CD4-positive, alpha-beta T cell (primary cell): ENCODE data around the gene CDHR1. TPM values are rescaled to one million over a fixed set of nuclear protein-coding genes. Genes with fewer than 3 reads are reported as not detected.

ENCODE experiments used
- ATAC-seq: fragments of 200-7000 bp; cut with Tn5 transposase; one replicate; pipeline ENCODE4 v1.10.0; 2022; ENCODE audit warnings: mild to moderate bottlenecking; ENCODE audit not compliant: poor library complexity
- CTCF ChIA-PET: fragments of 350-600 bp; sonication (Branson Sonifier 250); formaldehyde crosslinking; loops from one replicate; lab custom pipeline; 2021; ENCODE audit warnings: antibody characterized with exemption, inconsistent platforms; lab: Charles Lee
- POLR2A ChIA-PET: fragments of 350-600 bp; sonication (Branson Sonifier 250); formaldehyde crosslinking; loops from one replicate; lab custom pipeline; 2021; ENCODE audit warnings: antibody characterized with exemption, inconsistent platforms; lab: Charles Lee
- DNase-seq, 14 experiments: peaks; one replicate each; pipeline ENCODE4 v3.0.0-alpha.2; 2013 to 2020; ENCODE audit warnings: mixed read lengths in 2 of 14
- H3K27ac ChIP-seq, 2 donors: one replicate each; pipeline versions ENCODE4 v1.5.1 to v1.7.0; 2013; ENCODE audit warnings: low read length in 2 of 2, low read depth in 1 of 2, mild to moderate bottlenecking in 1 of 2
- H3K27me3 ChIP-seq, 2 experiments: 1 replicate in 1 of 2; 2 replicates in 1 of 2; pipeline versions ENCODE4 v1.6.1 to v1.7.0; 2013; ENCODE audit warnings: low read length in 2 of 2, control low read depth in 1 of 2, mild to moderate bottlenecking in 1 of 2, moderate library complexity in 1 of 2; ENCODE audit not compliant: insufficient read depth in 2 of 2, control insufficient read depth in 1 of 2
- H3K36me3 ChIP-seq: one replicate; pipeline ENCODE4 v1.6.1; 2013; ENCODE audit warnings: low read length, control low read depth; ENCODE audit not compliant: insufficient read depth
- H3K4me1 ChIP-seq: one replicate; pipeline ENCODE4 v1.6.1; 2013; ENCODE audit warnings: low read length, control low read depth; ENCODE audit not compliant: insufficient read depth
- H3K4me3 ChIP-seq: one replicate; pipeline ENCODE4 v1.5.1; 2013; ENCODE audit warnings: mild to moderate bottlenecking, low read length, moderate library complexity
- H3K9me3 ChIP-seq, 2 experiments: 1 replicate in 1 of 2; 2 replicates in 1 of 2; pipeline versions ENCODE4 v1.6.1 to v1.7.0; 2013; ENCODE audit warnings: low read length in 2 of 2, mild to moderate bottlenecking in 2 of 2, control low read depth in 1 of 2, moderate library complexity in 1 of 2; ENCODE audit not compliant: control insufficient read depth in 1 of 2, insufficient read depth in 1 of 2
- H3K27ac Mint-ChIP-seq: one replicate; pipeline ENCODE4 v1.8.0; 2020; ENCODE audit warnings: mixed read lengths
- H3K27me3 Mint-ChIP-seq: one replicate; pipeline ENCODE4 v1.8.0; 2021; ENCODE audit warnings: mixed read lengths
- H3K36me3 Mint-ChIP-seq: one replicate; pipeline ENCODE4 v1.8.0; 2021; ENCODE audit warnings: low read depth, mixed read lengths
- H3K4me1 Mint-ChIP-seq: one replicate; pipeline ENCODE4 v1.8.0; 2021; ENCODE audit warnings: low read depth, mixed read lengths
- H3K4me3 Mint-ChIP-seq: one replicate; pipeline ENCODE4 v1.8.0; 2020; ENCODE audit warnings: mild to moderate bottlenecking, mixed read lengths
- H3K9me3 Mint-ChIP-seq: one replicate; pipeline ENCODE4 v1.8.0; 2020; ENCODE audit warnings: mixed read lengths
- intact Hi-C, 2 experiments: fragments of 100-400 bp; cut with DNase I in 1 of 2; cut with micrococcal nuclease in 1 of 2; formaldehyde crosslinking; loops; one replicate each; pipeline versions ENCODE4 v1.15.1 to v1.9.0; 2023 to 2025; cut with DNase I, micrococcal nuclease
- total RNA-seq, 174 experiments: library from RNA in 2 of 174; stranded (reverse) in 2 of 174; gene quantifications; one replicate each; pipeline ENCODE4 v1.2.3 and lab custom pipeline; 2021 to 2026
- TF ChIP-seq, protein P1 (sequence below): fragments of 200-600 bp; IDR thresholded peaks from one replicate; pipeline ENCODE4 v1.8.0; 2022; ENCODE audit warnings: antibody characterized with exemption, mild to moderate bottlenecking

Gene CDHR1
- total RNA-seq, 2 experiments from 2014 or later: 0.74 to 0.92 TPM

GRCh38 chr10:84247496-84247895, 53.2 kb downstream of the CDHR1 start:
- Mint-ChIP-seq H3K9me3 (no peaks in the 10 kb centered on the region), H3K36me3 (no peaks in the 10 kb centered on the region), H3K27me3 (peaks cover 4% of the 10 kb centered on the region), H3K27ac (no peak overlapping the region), H3K4me1 (no peaks in the 10 kb centered on the region), H3K4me3 (no peak overlapping the region)
- no peak overlapping the region for H3K4me3 ChIP-seq
- no peaks in the 10 kb centered on the region for H3K36me3 ChIP-seq
- ATAC-seq: no peak
- POLR2A ChIA-PET: no interaction called here
- no peaks in the 10 kb centered on the region for H3K9me3 ChIP-seq
- DNase-seq: no peak
- H3K27ac ChIP-seq: no peak overlapping the region
- TF ChIP-seq, protein P1, sequence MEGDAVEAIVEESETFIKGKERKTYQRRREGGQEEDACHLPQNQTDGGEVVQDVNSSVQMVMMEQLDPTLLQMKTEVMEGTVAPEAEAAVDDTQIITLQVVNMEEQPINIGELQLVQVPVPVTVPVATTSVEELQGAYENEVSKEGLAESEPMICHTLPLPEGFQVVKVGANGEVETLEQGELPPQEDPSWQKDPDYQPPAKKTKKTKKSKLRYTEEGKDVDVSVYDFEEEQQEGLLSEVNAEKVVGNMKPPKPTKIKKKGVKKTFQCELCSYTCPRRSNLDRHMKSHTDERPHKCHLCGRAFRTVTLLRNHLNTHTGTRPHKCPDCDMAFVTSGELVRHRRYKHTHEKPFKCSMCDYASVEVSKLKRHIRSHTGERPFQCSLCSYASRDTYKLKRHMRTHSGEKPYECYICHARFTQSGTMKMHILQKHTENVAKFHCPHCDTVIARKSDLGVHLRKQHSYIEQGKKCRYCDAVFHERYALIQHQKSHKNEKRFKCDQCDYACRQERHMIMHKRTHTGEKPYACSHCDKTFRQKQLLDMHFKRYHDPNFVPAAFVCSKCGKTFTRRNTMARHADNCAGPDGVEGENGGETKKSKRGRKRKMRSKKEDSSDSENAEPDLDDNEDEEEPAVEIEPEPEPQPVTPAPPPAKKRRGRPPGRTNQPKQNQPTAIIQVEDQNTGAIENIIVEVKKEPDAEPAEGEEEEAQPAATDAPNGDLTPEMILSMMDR: no peak
- H3K4me1 ChIP-seq: no peaks in the 10 kb centered on the region
- CTCF ChIA-PET: interaction anchor here (1.3 kb wide), 1 partner anchor 9 kb away, joined by 3 read pairs; no protein-coding TSS in a partner anchor
- intact Hi-C loops: no loop called here
- H3K27me3 ChIP-seq: no peaks in the 10 kb centered on the region

DNA sequence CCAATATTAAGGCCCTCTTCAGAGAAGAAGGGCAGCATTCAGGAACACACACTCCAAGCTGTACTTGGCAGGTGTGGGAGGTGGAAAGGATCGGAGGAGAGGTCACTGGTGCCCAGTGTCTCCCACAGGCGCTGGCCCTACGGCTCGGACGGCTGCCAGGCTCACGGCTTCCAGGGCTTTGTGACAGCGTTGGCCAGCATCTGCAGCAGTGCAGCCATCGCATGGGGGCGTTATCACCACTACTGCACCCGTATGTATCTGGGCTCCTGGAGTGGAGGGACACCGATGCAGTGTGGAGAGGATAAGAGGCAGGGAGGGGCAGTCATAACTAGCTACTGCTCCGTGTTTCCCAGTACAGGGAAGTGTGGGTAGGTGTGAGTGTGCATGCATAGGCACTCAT, 54.5 kb downstream of the CDHR1 start:
- no peak overlapping the region for H3K4me3 Mint-ChIP-seq
- H3K36me3 Mint-ChIP-seq: no peaks in the 10 kb centered on the region
- peaks cover 6% of the 10 kb centered on the region for H3K27me3 Mint-ChIP-seq
- Histone ChIP-seq H3K9me3 (no peaks in the 10 kb centered on the region), H3K27ac (no peak overlapping the region), H3K27me3 (no peaks in the 10 kb centered on the region), H3K4me1 (no peaks in the 10 kb centered on the region), H3K4me3 (no peak overlapping the region), H3K36me3 (no peaks in the 10 kb centered on the region)
- no peaks in the 10 kb centered on the region for H3K4me1 Mint-ChIP-seq
- TF ChIP-seq, protein P1: no peak
- ChIA-PET POLR2A (no interaction called here), CTCF (no interaction called here)
- intact Hi-C loops: no loop called here
- no peak overlapping the region for H3K27ac Mint-ChIP-seq
- ATAC-seq (no peak), DNase-seq (no peak)
- no peaks in the 10 kb centered on the region for H3K9me3 Mint-ChIP-seq

DNA sequence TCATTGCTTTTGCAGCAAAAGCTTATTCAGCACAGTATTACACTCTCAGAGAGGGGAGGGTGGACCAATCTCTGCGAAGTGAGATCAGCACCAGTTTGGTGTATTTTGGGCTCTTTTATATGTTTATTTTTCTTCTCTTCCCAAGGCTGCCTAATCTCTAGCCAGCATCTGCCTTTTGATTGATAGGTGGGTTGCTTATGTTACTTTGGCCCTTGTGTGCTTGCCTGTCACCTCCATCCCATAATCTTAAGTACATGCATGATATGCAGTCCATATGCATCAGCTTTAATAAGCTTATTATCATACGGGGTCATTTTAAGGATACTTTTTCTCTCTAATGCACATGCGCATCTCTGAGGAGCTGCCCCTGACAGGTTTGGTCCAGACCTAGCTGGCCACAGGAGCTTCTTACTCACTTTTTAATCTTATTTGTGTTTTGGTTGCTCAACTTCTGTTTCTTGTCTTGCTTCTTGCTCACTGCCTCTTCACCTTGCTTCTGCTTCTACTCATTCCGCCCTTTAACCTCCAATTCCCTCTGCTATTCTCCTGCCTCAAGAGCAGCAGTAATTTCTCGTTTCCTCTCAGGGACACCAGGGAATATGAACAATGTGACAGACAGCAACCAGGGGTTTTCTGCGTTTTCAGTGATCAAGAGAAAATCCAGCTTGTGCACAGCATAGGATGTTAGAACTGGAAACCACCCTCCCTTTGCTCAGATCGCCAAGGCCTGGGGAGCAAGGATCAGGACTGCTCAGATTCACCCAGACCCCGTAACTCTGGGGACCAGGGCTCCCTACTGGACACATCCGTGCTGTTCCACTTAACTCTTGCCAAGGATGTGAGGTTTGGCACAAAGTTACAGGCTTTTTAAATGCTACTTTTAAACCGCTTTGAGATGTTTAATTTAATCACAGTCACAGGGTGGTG, 60.5 kb downstream of the CDHR1 start:
- H3K27me3 Mint-ChIP-seq: peaks cover 25% of the 10 kb centered on the region
- DNase-seq: no peak
- H3K27ac Mint-ChIP-seq: no peak overlapping the region
- peaks cover 4% of the 10 kb centered on the region for H3K4me1 Mint-ChIP-seq
- no peaks in the 10 kb centered on the region for H3K9me3 Mint-ChIP-seq
- H3K36me3 Mint-ChIP-seq: no peaks in the 10 kb centered on the region
- H3K9me3 ChIP-seq: peaks cover 0 to 4% of the 10 kb centered on the region in 2 experiments
- H3K27me3 ChIP-seq: peaks cover 6 to 9% of the 10 kb centered on the region in 2 experiments
- intact Hi-C loops: no loop called here
- no peak for ATAC-seq
- TF ChIP-seq, protein P1: no peak
- ChIA-PET CTCF (interaction anchor here (1.0 to 1.4 kb wide), 2 partner anchors 13 to 107 kb away, joined by 3 to 5 read pairs; no protein-coding TSS in a partner anchor), POLR2A (no interaction called here)
- H3K4me3 Mint-ChIP-seq: no peak overlapping the region
- H3K27ac ChIP-seq: no peak overlapping the region
- peaks cover 7% of the 10 kb centered on the region for H3K4me1 ChIP-seq
- H3K36me3 ChIP-seq: no peaks in the 10 kb centered on the region
- H3K4me3 ChIP-seq: no peak overlapping the region
